K562 (cell line): ENCODE data around the gene LSM14B. TPM values are rescaled to one million over a fixed set of nuclear protein-coding genes. Genes with fewer than 3 reads are reported as not detected.

Experiments used
- ATAC-seq: fragments of 200-7000 bp; cut with Tn5 transposase; 3 replicates; pipeline ENCODE4 v1.9.1; 2020; ENCODE audit warnings: moderate library complexity
- BruUV-seq: library from RNA; stranded (reverse); fragments of 400-500 nt; replicated peaks from 2 replicates; lab custom pipeline; 2021; lab: Mats Ljungman, UMichigan
- CTCF ChIA-PET: fragments of 300-600 bp; formaldehyde crosslinking; extraction: SDS; loops from one replicate; lab custom pipeline; 2021; ENCODE audit warnings: low intra/inter-chr PET ratio; lab: Yijun Ruan, JAX
- POLR2A ChIA-PET: fragments of 300-600, 350-650 bp; sonication (Branson Sonifier 250); formaldehyde crosslinking; extraction: SDS; loops from one replicate; lab custom pipeline; 2021; ENCODE audit warnings: antibody characterized with exemption, inconsistent platforms; lab: Yijun Ruan, JAX
- DNase-seq, 4 experiments: peaks; one replicate each; pipeline versions ENCODE4 v3.0.0 to v3.0.0-alpha.2; 2011 to 2018; ENCODE audit warnings: low spot score in 3 of 4, mixed read lengths in 3 of 4; ENCODE audit errors: extremely low read depth in 1 of 4
- FAIRE-seq: peaks from 2 replicates; lab custom pipeline; 2011; peaks lifted over from hg19 to GRCh38; lab: Jason Lieb, UNC
- H2AFZ ChIP-seq: 2 replicates; pipeline ENCODE4 v1.6.0; 2011; ENCODE audit warnings: low read depth, low read length, control low read depth, inconsistent platforms
- H3K27ac ChIP-seq: fragments of 200-600 bp; 3 replicates; pipeline ENCODE4 v1.8.0; 2011; ENCODE audit warnings: low read depth, mild to moderate bottlenecking, control low read depth, inconsistent platforms, low read length, moderate library complexity, mixed read lengths; ENCODE audit errors: extremely low read depth
- H3K27me3 ChIP-seq, 2 experiments: fragments of 300-600 bp in 1 of 2; 2 replicates in 1 of 2; 3 replicates in 1 of 2; pipeline versions ENCODE4 v1.6.0 to v1.8.0; 2011; ENCODE audit warnings: inconsistent platforms in 2 of 2, low read length in 2 of 2, mild to moderate bottlenecking in 1 of 2, mixed read lengths in 1 of 2, moderate library complexity in 1 of 2; ENCODE audit not compliant: control insufficient read depth in 2 of 2, insufficient read depth in 2 of 2
- H3K36me3 ChIP-seq: fragments of 300-600 bp; 3 replicates; pipeline ENCODE4 v1.8.0; 2011; ENCODE audit warnings: mild to moderate bottlenecking, low read length, inconsistent platforms; ENCODE audit not compliant: control insufficient read depth, insufficient read depth
- H3K4me1 ChIP-seq, 2 experiments: fragments of 200-600 bp in 1 of 2; replicated peaks in 1 of 2; 2 replicates in 1 of 2; 3 replicates in 1 of 2; pipeline versions ENCODE4 v1.5.1 to v1.8.0; 2011; ENCODE audit warnings: inconsistent platforms in 2 of 2, low read length in 2 of 2, mild to moderate bottlenecking in 1 of 2, mixed read lengths in 1 of 2, moderate library complexity in 1 of 2; ENCODE audit not compliant: control insufficient read depth in 2 of 2, insufficient read depth in 2 of 2
- H3K4me2 ChIP-seq: 2 replicates; pipeline ENCODE4 v1.6.1; 2011; ENCODE audit warnings: low read length, control low read depth, inconsistent platforms, mixed read lengths; ENCODE audit not compliant: insufficient read depth
- H3K4me3 ChIP-seq: fragments of 200-600 bp; sonication (generic), shearing (Covaris generic); 2 replicates; pipeline ENCODE4 v1.5.1; 2016; ENCODE audit warnings: control low read depth, inconsistent platforms
- H3K79me2 ChIP-seq: fragments of 200-600 bp; 3 replicates; pipeline ENCODE4 v1.8.0; 2011; ENCODE audit warnings: low read length, inconsistent platforms; ENCODE audit not compliant: control insufficient read depth, insufficient read depth
- H3K9ac ChIP-seq, 2 experiments: 2 replicates each; pipeline versions ENCODE4 v1.6.0 to v1.6.1; 2011; ENCODE audit warnings: low read depth in 2 of 2, low read length in 2 of 2, control low read depth in 1 of 2, inconsistent platforms in 1 of 2, mild to moderate bottlenecking in 1 of 2, mixed read lengths in 1 of 2; ENCODE audit not compliant: insufficient read depth in 1 of 2
- H3K9me1 ChIP-seq: one replicate; pipeline ENCODE4 v1.6.0; 2011; ENCODE audit warnings: inconsistent platforms, mild to moderate bottlenecking, low read length, moderate library complexity; ENCODE audit not compliant: control insufficient read depth, insufficient read depth
- H3K9me3 ChIP-seq: replicated peaks from 2 replicates; pipeline ENCODE4 v1.5.1; 2011; ENCODE audit warnings: low read depth, low read length, inconsistent platforms; ENCODE audit not compliant: control insufficient read depth, insufficient read depth
- H4K20me1 ChIP-seq: replicated peaks from 2 replicates; pipeline ENCODE4 v1.6.1; 2011; ENCODE audit warnings: low read length, inconsistent platforms, mixed read lengths; ENCODE audit not compliant: control insufficient read depth, insufficient read depth
- HDGF ChIP-seq: fragments of 450-650 bp; IDR thresholded peaks from 2 replicates; pipeline ENCODE4 v1.6.1; 2016
- HNRNPL ChIP-seq: fragments of 200-400 bp; formaldehyde crosslinking; IDR thresholded peaks from 2 replicates; pipeline ENCODE4 v1.6.1; 2017; ENCODE audit warnings: low read depth, mild to moderate bottlenecking, low read length
- MED1 ChIP-seq: sonication (generic); formaldehyde crosslinking; IDR thresholded peaks from 2 replicates; pipeline ENCODE4 v1.8.1; 2023; ENCODE audit warnings: missing genetic modification reagents, borderline replicate concordance
- NUFIP1 ChIP-seq: fragments of 450-650 bp; IDR thresholded peaks from 2 replicates; pipeline ENCODE4 v1.6.1; 2018; ENCODE audit not compliant: partially characterized antibody
- POU5F1 ChIP-seq: fragments of 150-350 bp; IDR thresholded peaks from 2 replicates; pipeline ENCODE4 v1.6.1; 2014; ENCODE audit warnings: borderline replicate concordance, low read length, low read depth, mild to moderate bottlenecking; ENCODE audit not compliant: partially characterized antibody
- ZFPM2 ChIP-seq: fragments of 250-450 bp; sonication (Bioruptor Pico); IDR thresholded peaks from 2 replicates; pipeline ENCODE4 v1.5.1; 2022; ENCODE audit warnings: mild to moderate bottlenecking
- WGBS: fragments of 100-300 bp; shearing (Covaris generic); methylation state at CpG from one replicate; pipeline ENCODE4 v1.1.6; 2016; ENCODE audit warnings: low coverage, mixed read lengths; ENCODE audit not compliant: insufficient coverage; ENCODE audit errors: missing lambda C conversion rate; 5-methylcytosine and 5-hydroxymethylcytosine counted together
- in situ Hi-C: fragments of 300-500 bp; cut with MboI; formaldehyde crosslinking; loops from 4 replicates; pipeline ENCODE4 v1.15.0; 2018; ENCODE audit warnings: inconsistent platforms, mixed read lengths
- intact Hi-C: fragments of 100-400 bp; cut with micrococcal nuclease; formaldehyde crosslinking; loops from 2 replicates; pipeline ENCODE4 v1.14.2; 2022
- polyA plus RNA-seq, 8 experiments: library from polyadenylated mRNA; depleted of rRNA in 4 of 8; stranded (reverse) in 5 of 8; unstranded in 3 of 8; fragments of >200 nt; fragmentation: Nextera tagmentation in 2 of 8; fragmentation: Illumina TruSeq in 1 of 8; extraction: Ambion mirVana in 2 of 8; extraction: Trizol in 1 of 8; gene quantifications; 2 replicates each; pipeline versions ENCODE4 v1.2.1 to v1.2.3, GENCODE V29; 2011 to 2014; ENCODE audit warnings: inconsistent platforms in 1 of 8, missing spikeins in 1 of 8
- total RNA-seq, 7 experiments: library from RNA; depleted of rRNA in 6 of 7; stranded (reverse); fragments of >200 nt in 6 of 7; fragmentation: Illumina TruSeq in 2 of 7; extraction: Trizol in 2 of 7; gene quantifications; 2 replicates each; pipeline versions ENCODE4 v1.2.1 to v1.2.3, GENCODE V29; 2011 to 2021; ENCODE audit warnings: low replicate concordance in 1 of 7
- TF ChIP-seq, protein P1 (sequence below), 3 experiments: IDR thresholded peaks in 2 of 3; conservative IDR thresholded peaks in 1 of 3; 2 replicates each; pipeline ENCODE4 v1.5.1; 2011 to 2012; ENCODE audit warnings: low read length in 3 of 3, mild to moderate bottlenecking in 3 of 3, control low read depth in 2 of 3, improper control_type of control experiment in 1 of 3, inconsistent platforms in 1 of 3, low read depth in 1 of 3, mixed read lengths in 1 of 3, moderate library complexity in 1 of 3; ENCODE audit not compliant: insufficient read depth in 2 of 3

The LSM14B gene
- total and polyA plus RNA-seq, 9 of the 15 experiments (the other 6 are each of a cell fraction or from before 2014, with no cell fraction given), result 0.66 to 36.0 (median 20.2) TPM

DNA sequence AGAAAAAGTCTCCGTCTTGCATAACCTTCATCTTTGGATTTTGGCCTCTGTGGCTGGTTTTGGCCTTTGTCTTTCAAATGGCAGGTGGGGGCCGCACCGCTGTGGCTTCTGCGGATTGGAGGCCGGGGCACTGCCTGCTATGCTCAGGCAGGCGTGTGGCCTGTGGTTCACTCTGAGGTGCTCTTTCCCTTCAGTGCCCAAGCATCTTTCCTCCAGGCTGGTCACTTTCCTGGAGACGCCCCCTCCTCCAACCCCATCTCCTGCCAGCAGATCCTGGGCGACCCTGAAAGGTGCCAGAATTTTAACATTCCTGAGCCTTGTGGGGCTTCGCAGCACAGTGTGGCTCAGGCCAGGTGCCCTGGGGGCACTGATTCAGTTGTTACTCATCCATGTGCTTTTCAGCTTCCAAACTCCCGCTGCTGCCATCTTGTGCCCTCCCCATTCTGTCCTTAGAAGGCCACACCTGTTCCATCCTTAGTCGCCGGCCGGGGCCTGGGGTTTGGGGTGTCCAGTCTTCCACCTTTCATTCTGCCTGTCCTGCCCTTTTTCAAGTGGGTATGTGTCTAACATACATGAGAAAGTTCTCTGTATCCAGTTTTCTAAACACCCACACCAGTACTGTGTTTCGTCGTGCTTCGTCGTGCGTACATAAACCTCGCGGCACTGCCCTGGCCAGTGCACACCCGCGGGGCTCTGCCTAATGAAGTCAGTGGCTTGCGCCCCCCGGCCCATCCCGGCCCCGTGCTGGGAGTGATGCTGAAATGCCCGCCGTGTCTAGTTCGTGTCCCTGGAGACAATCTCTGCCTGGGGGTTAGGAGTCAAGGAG is 33.4 kb downstream of the LSM14B start:
- no peak overlapping the region for H3K27ac ChIP-seq
- POLR2A ChIA-PET, result interaction anchor here (0.7 to 1.2 kb wide), 3 partner anchors 10 to 144 kb away, joined by 3 to 4 read pairs (median 3); no protein-coding TSS in a partner anchor
- H3K27me3 ChIP-seq, result no peaks in the 10 kb centered on the region
- H3K9me1 ChIP-seq, result peaks cover 9% of the 10 kb centered on the region
- in situ Hi-C loops (no loop called here), intact Hi-C loops (loop anchor here (5.0 kb wide), 1 partner anchor 143 kb away; no protein-coding TSS in a partner anchor)
- no peak overlapping the region for H3K4me2 ChIP-seq
- H3K4me3 ChIP-seq, result no peak overlapping the region
- WGBS, result 94% methylated on average over 29 of the region's 29 CpGs
- DNase-seq (no peak), ATAC-seq (no peak), FAIRE-seq (no peak)
- no peaks in the 10 kb centered on the region for H3K9me3 ChIP-seq
- CTCF ChIA-PET, result interaction anchor here (3.3 kb wide), 1 partner anchor 145 kb away, joined by 12 read pairs; no protein-coding TSS in a partner anchor
- peaks cover 84% of the 10 kb centered on the region; the same call in 2 of the 3 replicates for H3K36me3 ChIP-seq
- peaks cover 4 to 52% of the 10 kb centered on the region in 2 experiments; a peak in 4 of 5 replicates for H3K4me1 ChIP-seq
- peaks cover 85% of the 10 kb centered on the region for H3K79me2 ChIP-seq
- H2AFZ ChIP-seq, result no peak overlapping the region
- H3K9ac ChIP-seq, result peak overlapping the region in 1 of 2 experiments; percentile 62; a peak in 2 of 4 replicates
- TF ChIP-seq ZFPM2 (CRISPR knock-in tag) (no peak), HDGF (no peak)
- peaks cover 26% of the 10 kb centered on the region for H4K20me1 ChIP-seq
- no TSS peak for BruUV-seq

DNA sequence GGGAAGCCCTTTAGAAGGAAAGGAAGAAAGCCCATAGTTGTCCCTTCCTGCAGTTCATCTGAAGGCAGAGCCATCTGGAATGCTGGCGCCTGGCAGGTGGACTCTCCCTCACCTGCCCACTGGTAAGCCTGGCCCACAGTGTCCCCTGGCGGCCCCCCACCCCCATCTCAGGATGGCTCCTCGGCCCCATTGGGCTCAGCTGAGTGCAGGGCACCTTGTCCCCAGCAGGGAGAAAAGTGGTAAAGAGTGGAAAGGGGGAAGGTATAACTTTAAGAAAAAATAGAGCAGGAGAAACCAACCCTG is 33.9 kb downstream of the LSM14B start:
- H3K79me2 ChIP-seq, result peaks cover 79% of the 10 kb centered on the region
- peaks cover 89% of the 10 kb centered on the region; the same call in 2 of the 3 replicates for H3K36me3 ChIP-seq
- intact Hi-C loops, result loop anchor here (5.0 kb wide), 1 partner anchor 144 kb away; no protein-coding TSS in a partner anchor
- 69% methylated on average over 3 of the region's 3 CpGs for whole genome bisulfite sequencing
- H3K9me1 ChIP-seq, result peaks cover 9% of the 10 kb centered on the region
- H3K9ac ChIP-seq, result no peak overlapping the region; a peak in 1 of 4 replicates
- POLR2A ChIA-PET, result interaction anchor here (0.6 to 0.7 kb wide), 2 partner anchors 19 to 89 kb away, joined by 3 read pairs; no protein-coding TSS in a partner anchor
- no peak for DNase-seq
- BruUV-seq, result no TSS peak
- no peak for TF ChIP-seq NUFIP1
- TF ChIP-seq, protein P1, sequence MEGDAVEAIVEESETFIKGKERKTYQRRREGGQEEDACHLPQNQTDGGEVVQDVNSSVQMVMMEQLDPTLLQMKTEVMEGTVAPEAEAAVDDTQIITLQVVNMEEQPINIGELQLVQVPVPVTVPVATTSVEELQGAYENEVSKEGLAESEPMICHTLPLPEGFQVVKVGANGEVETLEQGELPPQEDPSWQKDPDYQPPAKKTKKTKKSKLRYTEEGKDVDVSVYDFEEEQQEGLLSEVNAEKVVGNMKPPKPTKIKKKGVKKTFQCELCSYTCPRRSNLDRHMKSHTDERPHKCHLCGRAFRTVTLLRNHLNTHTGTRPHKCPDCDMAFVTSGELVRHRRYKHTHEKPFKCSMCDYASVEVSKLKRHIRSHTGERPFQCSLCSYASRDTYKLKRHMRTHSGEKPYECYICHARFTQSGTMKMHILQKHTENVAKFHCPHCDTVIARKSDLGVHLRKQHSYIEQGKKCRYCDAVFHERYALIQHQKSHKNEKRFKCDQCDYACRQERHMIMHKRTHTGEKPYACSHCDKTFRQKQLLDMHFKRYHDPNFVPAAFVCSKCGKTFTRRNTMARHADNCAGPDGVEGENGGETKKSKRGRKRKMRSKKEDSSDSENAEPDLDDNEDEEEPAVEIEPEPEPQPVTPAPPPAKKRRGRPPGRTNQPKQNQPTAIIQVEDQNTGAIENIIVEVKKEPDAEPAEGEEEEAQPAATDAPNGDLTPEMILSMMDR (IDR thresholded peaks at IDR 0.05 in 2 of 3, conservative IDR thresholded peaks at IDR 0.05 in 1 of 3; ENCODE audit: insufficient read depth in 2 of 3, low read depth in 1 of 3, low read length in 3 of 3), result 0 out of 6 replicates have a peak, but pooled peaks of 1 of the 3 experiments have one; percentile 10
- no peak for TF ChIP-seq HNRNPL
- TF ChIP-seq MED1 (CRISPR knock-in tag), result no peak
- no peak for TF ChIP-seq POU5F1
- TF ChIP-seq, all 486 proteins: peak for 1
- no peak for FAIRE-seq
- Histone ChIP-seq H3K9me3 (no peaks in the 10 kb centered on the region), H3K4me3 (no peak overlapping the region), H3K27me3 (no peaks in the 10 kb centered on the region), H2AFZ (no peak overlapping the region), H3K4me2 (no peak overlapping the region), H4K20me1 (peaks cover 21% of the 10 kb centered on the region), H3K4me1 (peaks cover 2 to 47% of the 10 kb centered on the region in 2 experiments; a peak in 3 of 5 replicates), H3K27ac (no peak overlapping the region)
- peak; percentile 18; the same call in 2 of the 3 replicates for ATAC-seq
- in situ Hi-C loops, result no loop called here
- CTCF ChIA-PET, result interaction anchor here (0.7 to 3.3 kb wide), 3 partner anchors 25 to 148 kb away, joined by 3 to 12 read pairs (median 3); no protein-coding TSS in a partner anchor
